Hepatocyte (in vitro differentiated cells): ENCODE measurements around the gene ADGRF3.

Experiments used
- CTCF ChIP-seq: fragments of 200-600 bp; sonication (generic); IDR thresholded peaks from 2 replicates; pipeline ENCODE4 v1.5.1; 2016; ENCODE audit warnings: antibody characterized with exemption, mild to moderate bottlenecking; ENCODE audit not compliant: poor library complexity
- EZH2 ChIP-seq: fragments of 200-600 bp; sonication (generic); IDR thresholded peaks from 2 replicates; pipeline ENCODE4 v1.6.1; 2016; ENCODE audit warnings: antibody characterized with exemption, mild to moderate bottlenecking, borderline replicate concordance

GRCh38 chr2:26330604-26331003 is 16.0 kb downstream of the ADGRF3 start:
- TF ChIP-seq CTCF (no peak), EZH2 (no peak)
